Left lung (tissue), 10 donors: Measurements from ENCODE around the gene ZNF75A. TPM values are rescaled to one million over a fixed set of nuclear protein-coding genes. Genes with fewer than 3 reads are reported as not detected.

ENCODE experiments used
- ATAC-seq: fragments of 200-7000 bp; cut with Tn5 transposase; one replicate; pipeline ENCODE4 v1.9.1; 2020; ENCODE audit warnings: moderate library complexity
- DNase-seq, 4 donors: peaks; one replicate each; pipeline ENCODE4 v3.0.0-alpha.2; 2013 to 2020
- H3K27ac ChIP-seq, 2 donors: fragments of 200-600 bp; sonication (generic) in 1 of 2; one replicate each; pipeline versions ENCODE4 v1.5.0 to v1.8.0; 2020 to 2021
- H3K27me3 ChIP-seq, 2 donors: fragments of 200-600 bp; sonication (generic) in 1 of 2; one replicate each; pipeline versions ENCODE4 v1.5.0 to v1.8.0; 2020 to 2021
- H3K36me3 ChIP-seq, 2 donors: fragments of 200-600 bp; sonication (generic) in 1 of 2; one replicate each; pipeline versions ENCODE4 v1.5.0 to v1.8.0; 2020 to 2021
- H3K4me1 ChIP-seq, 2 donors: fragments of 200-600 bp; one replicate each; pipeline ENCODE4 v1.8.0; 2021
- H3K4me3 ChIP-seq, 2 donors: fragments of 200-600 bp; sonication (generic) in 1 of 2; one replicate each; pipeline versions ENCODE4 v1.5.0 to v1.8.0; 2020 to 2021; ENCODE audit warnings: mild to moderate bottlenecking in 1 of 2
- H3K9me3 ChIP-seq, 2 donors: fragments of 200-600 bp; sonication (generic) in 1 of 2; one replicate each; pipeline versions ENCODE4 v1.5.0 to v1.8.0; 2020 to 2021
- CTCF ChIP-seq, 2 donors: fragments of 200-600 bp; sonication (generic) in 1 of 2; IDR thresholded peaks; one replicate each; pipeline versions ENCODE4 v1.5.0 to v1.8.0; 2021; ENCODE audit warnings: antibody characterized with exemption in 2 of 2
- intact Hi-C, 2 donors: fragments of 100-400 bp; cut with DNase I; formaldehyde crosslinking; loops; one replicate each; pipeline versions ENCODE4 v1.11.2 to v1.14.2; 2022
- polyA plus RNA-seq, 6 donors: library from polyadenylated mRNA; unstranded; fragments of 120-200 nt; gene quantifications; one replicate each; pipeline ENCODE4 v1.2.1, GENCODE V29; 2013; ENCODE audit not compliant: insufficient read length in 6 of 6
- total RNA-seq, 2 donors: library from RNA; stranded (reverse); fragmentation: NEBNext Ultra II Directional; extraction: Animal tissue kit (Norgen Biotek cat#: 25700); gene quantifications; one replicate each; pipeline ENCODE4 v1.2.1, GENCODE V29; 2021
- donor health status: DM: no; HTN: yes; CAD: no.
- donor health status: DM: no; HTN: no; CAD: no.

Gene ZNF75A
- total and polyA plus RNA-seq, 8 donors, result 20.3 to 65.3 (median 52.3) TPM

GRCh38 chr16:3282730-3283542 lies 22.4 kb upstream of the ZNF75A start, which contains the start of gene ZNF263:
Gene ZNF263, plus strand, starts transcription at chr16:3283491. Its CDS starts 328 bp downstream, at chr16:3283819.
- Histone ChIP-seq H3K4me1 (peaks cover 13 to 37% of the 10 kb centered on the region in 2 donors), H3K9me3 (peaks cover 0 to 13% of the 10 kb centered on the region in 2 donors), H3K36me3 (peaks cover 0 to 31% of the 10 kb centered on the region in 2 donors), H3K27ac (peak within 1 kb of the TSS; percentile 99 to 100), H3K4me3 (peak within 1 kb of the TSS; percentile 77 to 98), H3K27me3 (no peaks in the 10 kb centered on the region)
- intact Hi-C loops, result no loop called here
- DNase-seq, result peak; percentile 96 to 98 (median 96)
- no peak for TF ChIP-seq CTCF (IDR thresholded peaks at IDR 0.05)
- ATAC-seq, result peak; percentile 97

- ATAC-seq (no peak), DNase-seq (peak in 1 of 4 donors; percentile 42)
- H3K4me1 ChIP-seq, result peaks cover 13 to 37% of the 10 kb centered on the region in 2 donors
- peaks cover 0 to 21% of the 10 kb centered on the region in 2 donors for H3K9me3 ChIP-seq
- no peaks in the 10 kb centered on the region for H3K27me3 ChIP-seq
- TF ChIP-seq CTCF (IDR thresholded peaks at IDR 0.05), result no peak
- H3K36me3 ChIP-seq, result peaks cover 0 to 40% of the 10 kb centered on the region in 2 donors
- peak overlapping the region; percentile 77 to 98 for H3K4me3 ChIP-seq
- intact Hi-C loops, result no loop called here
- H3K27ac ChIP-seq, result peak overlapping the region; percentile 99 to 100
Observed at GRCh38 chr16:3283543-3284447, 21.5 kb upstream of the ZNF75A start.

DNA sequence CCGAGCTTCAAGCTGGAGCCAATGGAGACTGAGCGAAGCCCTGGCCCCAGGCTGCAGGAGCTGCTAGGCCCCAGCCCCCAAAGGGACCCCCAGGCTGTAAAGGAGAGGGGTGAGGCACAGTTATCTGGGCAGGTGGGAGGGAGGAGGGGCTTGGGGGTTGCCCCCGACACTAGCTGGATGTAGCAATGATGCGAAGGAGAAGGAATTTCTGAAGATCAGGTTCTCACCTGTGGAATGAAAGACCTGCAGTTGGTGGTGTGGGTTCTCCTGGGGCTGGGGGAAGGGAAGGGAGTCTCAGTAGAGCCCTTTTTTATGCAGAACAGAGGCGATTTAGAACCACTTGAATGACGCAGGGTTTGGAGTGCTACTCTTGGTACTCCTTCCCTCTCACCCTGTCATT lies 20.2 kb upstream of the ZNF75A start:
- no peaks in the 10 kb centered on the region for H3K27me3 ChIP-seq
- DNase-seq, result no peak
- peak overlapping the region; percentile 77 to 98 for H3K4me3 ChIP-seq
- H3K27ac ChIP-seq, result no peak overlapping the region
- intact Hi-C loops, result no loop called here
- H3K9me3 ChIP-seq, result peaks cover 0 to 34% of the 10 kb centered on the region in 2 donors
- peaks cover 7 to 53% of the 10 kb centered on the region in 2 donors for H3K36me3 ChIP-seq
- TF ChIP-seq CTCF (IDR thresholded peaks at IDR 0.05), result no peak
- H3K4me1 ChIP-seq, result peaks cover 13 to 37% of the 10 kb centered on the region in 2 donors
- ATAC-seq, result no peak

GRCh38 chr16:3289998-3290673 lies 15.2 kb upstream of the ZNF75A start:
- H3K9me3 ChIP-seq, result peaks cover 0 to 84% of the 10 kb centered on the region in 2 donors
- no peak overlapping the region for H3K4me3 ChIP-seq
- no peak for DNase-seq
- no peak for ATAC-seq
- no peaks in the 10 kb centered on the region for H3K27me3 ChIP-seq
- peaks cover 10 to 98% of the 10 kb centered on the region in 2 donors for H3K36me3 ChIP-seq
- peaks cover 0 to 10% of the 10 kb centered on the region in 2 donors for H3K4me1 ChIP-seq
- no peak overlapping the region for H3K27ac ChIP-seq
- no peak for TF ChIP-seq CTCF (IDR thresholded peaks at IDR 0.05)
- intact Hi-C loops, result no loop called here
